ENCODE results near the gene MAPK10.

- TF ChIP-seq CTCF (IDR thresholded peaks at IDR 0.05 in 2 of 3, conservative IDR thresholded peaks at IDR 0.05 in 1 of 3; ENCODE audit: control insufficient read depth in 2 of 3, extremely low read depth in 1 of 3, insufficient read depth in 1 of 3, low read depth in 3 of 3, low read length in 3 of 3) (no peak), POLR2A (IDR thresholded peaks at IDR 0.05; ENCODE audit: low read depth, low read length) (no peak), GABPA (IDR thresholded peaks at IDR 0.05; ENCODE audit: low read depth) (no peak), FOXK2 (IDR thresholded peaks at IDR 0.05) (no peak), ESRRA (IDR thresholded peaks at IDR 0.05; ENCODE audit: low read length) (no peak), BMI1 (IDR thresholded peaks at IDR 0.05; ENCODE audit: borderline replicate concordance) (no peak), NRF1 (conservative IDR thresholded peaks at IDR 0.05; ENCODE audit: low read depth, low read length) (no peak), NFYA (IDR thresholded peaks at IDR 0.05; ENCODE audit: borderline replicate concordance, low read depth, low read length) (no peak)
These were observed 185.3 kb downstream of the MAPK10 start for GRCh38 chr4:86174506-86174905.

Measured in GM12878 (cell line).